AG04450 (cell line): ENCODE results near the gene AGO3. TPM values are rescaled to one million over a fixed set of nuclear protein-coding genes. Genes with fewer than 3 reads are reported as not detected.

Source experiments
- CTCF ChIA-PET: fragments of 300-600, 350-600 bp; formaldehyde crosslinking; extraction: SDS; loops from one replicate; lab custom pipeline; 2022; ENCODE audit warnings: antibody characterized with exemption, inconsistent platforms; lab: Charles Lee
- POLR2A ChIA-PET: fragments of 350-600 bp; formaldehyde crosslinking; extraction: SDS; loops from one replicate; lab custom pipeline; 2021; ENCODE audit warnings: antibody characterized with exemption, inconsistent platforms; lab: Yijun Ruan, JAX
- DNase-seq: peaks from one replicate; pipeline ENCODE4 v3.0.0-alpha.2; 2011; ENCODE audit warnings: low read depth, low spot score
- H3K27ac ChIP-seq: one replicate; pipeline ENCODE4 v1.5.1; 2012; ENCODE audit warnings: low read depth, low read length, control low read depth
- H3K27me3 ChIP-seq: one replicate; pipeline ENCODE4 v1.6.0; 2012; ENCODE audit warnings: low read length; ENCODE audit not compliant: control insufficient read depth, insufficient read depth
- H3K4me3 ChIP-seq: 2 replicates; pipeline ENCODE4 v1.5.1; 2011; ENCODE audit warnings: mild to moderate bottlenecking, low read depth, low read length, control low read depth
- H3K9me3 ChIP-seq: 2 replicates; pipeline ENCODE4 v1.5.1; 2012; ENCODE audit warnings: low read length; ENCODE audit not compliant: control insufficient read depth, insufficient read depth
- CTCF ChIP-seq: IDR thresholded peaks from 2 replicates; pipeline ENCODE4 v1.5.1; 2011; ENCODE audit warnings: low read depth, low read length, control low read depth, inconsistent platforms
- polyA plus RNA-seq: library from polyadenylated mRNA; depleted of rRNA; stranded (reverse); fragments of >200 nt; gene quantifications from 2 replicates; pipeline ENCODE4 v1.2.3, GENCODE V29; 2011

The AGO3 gene
- polyA plus RNA-seq, 1 experiment: 22.5 TPM

DNA sequence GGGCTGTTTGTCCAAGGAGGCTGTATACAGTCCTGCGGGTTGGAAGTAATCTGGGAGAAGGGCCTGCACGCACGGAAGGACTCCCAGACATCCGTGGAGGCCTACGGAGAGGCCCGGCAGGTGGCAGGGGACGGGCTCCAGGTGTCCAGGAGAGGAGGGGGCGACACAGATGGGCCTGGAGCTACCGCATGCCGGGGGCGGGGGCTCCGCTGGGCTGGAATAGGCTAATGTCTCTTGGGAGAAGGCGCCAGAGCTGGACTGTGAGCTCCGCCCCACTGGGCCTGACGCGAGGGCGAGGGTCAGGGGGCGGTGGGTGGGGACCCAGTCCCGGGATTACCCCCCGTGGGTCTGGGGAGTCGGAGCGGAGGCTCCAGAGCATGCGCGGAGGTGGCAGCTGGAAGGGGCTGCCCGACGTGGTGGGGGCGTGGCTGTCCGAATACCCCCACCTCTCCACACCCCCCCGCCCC is 47.2 kb upstream of the AGO3 start:
- no peak for TF ChIP-seq CTCF
- ChIA-PET POLR2A (interaction anchor here (0.6 to 1.3 kb wide), 3 partner anchors 11 to 115 kb away, joined by 3 to 7 read pairs (median 3); no protein-coding TSS in a partner anchor), CTCF (interaction anchor here (0.5 to 2.2 kb wide), 29 partner anchors 8 to 510 kb away, joined by 3 to 24 read pairs (median 4); no protein-coding TSS in a partner anchor)
- peak overlapping the region; percentile 100 for H3K4me3 ChIP-seq
- peak overlapping the region; percentile 39 for H3K27ac ChIP-seq
- no peaks in the 10 kb centered on the region; the same call in 1 of the 2 replicates for H3K9me3 ChIP-seq
- H3K27me3 ChIP-seq: no peaks in the 10 kb centered on the region
- no peak for DNase-seq

- H3K27me3 ChIP-seq: no peaks in the 10 kb centered on the region
- no peaks in the 10 kb centered on the region; the same call in 1 of the 2 replicates for H3K9me3 ChIP-seq
- no peak for TF ChIP-seq CTCF
- no peak overlapping the region for H3K27ac ChIP-seq
- no peak overlapping the region for H3K4me3 ChIP-seq
- POLR2A ChIA-PET: no interaction called here
- DNase-seq: no peak
- CTCF ChIA-PET: no interaction called here
Observed at GRCh38 chr1:35884934-35885333, 46.0 kb upstream of the AGO3 start.

DNA sequence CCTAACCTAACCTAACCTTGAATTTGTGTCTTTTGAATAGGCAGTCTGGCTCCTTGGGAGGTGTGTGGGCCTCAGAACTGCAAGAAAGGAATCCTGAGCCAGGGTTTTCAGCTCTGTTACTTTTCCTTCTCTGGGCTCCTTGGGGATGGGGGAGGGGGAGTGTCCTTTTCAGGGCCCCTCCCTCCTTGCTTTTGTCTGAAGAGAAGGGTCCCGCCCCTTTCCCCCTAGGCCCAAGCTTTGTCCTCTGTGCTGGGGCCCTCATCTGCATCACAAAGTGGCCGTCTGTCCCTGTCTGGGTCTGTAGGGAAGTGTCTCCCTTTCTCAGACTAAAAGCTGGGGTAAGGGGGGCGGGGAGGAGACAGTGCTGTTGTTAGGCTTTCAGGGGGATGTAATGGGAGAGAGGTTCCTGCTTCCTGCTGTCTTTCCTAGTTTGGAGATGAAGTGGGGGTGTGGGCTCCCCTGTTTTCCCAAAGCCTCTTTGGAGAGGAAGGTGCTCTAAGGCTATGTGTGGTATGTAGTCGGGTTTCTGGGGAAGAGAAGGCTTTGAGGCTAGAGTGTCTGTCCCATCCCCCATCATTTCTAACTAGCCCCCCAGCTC is 44.8 kb upstream of the AGO3 start:
- Histone ChIP-seq H3K9me3 (no peaks in the 10 kb centered on the region; the same call in 1 of the 2 replicates), H3K27ac (no peak overlapping the region), H3K4me3 (no peak overlapping the region), H3K27me3 (no peaks in the 10 kb centered on the region)
- no peak for TF ChIP-seq CTCF
- no peak for DNase-seq
- ChIA-PET POLR2A (no interaction called here), CTCF (interaction anchor here (0.5 kb wide), 1 partner anchor 193 kb away, joined by 3 read pairs; no protein-coding TSS in a partner anchor)

GRCh38 chr1:35886577-35887431 is 44.1 kb upstream of the AGO3 start:
- CTCF ChIA-PET: no interaction called here
- no peak for TF ChIP-seq CTCF
- Histone ChIP-seq H3K27ac (no peak overlapping the region), H3K4me3 (no peak overlapping the region), H3K9me3 (no peaks in the 10 kb centered on the region; the same call in 1 of the 2 replicates), H3K27me3 (no peaks in the 10 kb centered on the region)
- POLR2A ChIA-PET: no interaction called here
- no peak for DNase-seq
